GM19193 (cell line): ENCODE measurements around the gene FKBP5.

Experiments
- POLR2A ChIP-seq: IDR thresholded peaks from 4 replicates; pipeline ENCODE4 v1.6.1; 2011; ENCODE audit not compliant: insufficient read depth, insufficient read length; ENCODE audit errors: extremely low read depth

FKBP5 gene

DNA sequence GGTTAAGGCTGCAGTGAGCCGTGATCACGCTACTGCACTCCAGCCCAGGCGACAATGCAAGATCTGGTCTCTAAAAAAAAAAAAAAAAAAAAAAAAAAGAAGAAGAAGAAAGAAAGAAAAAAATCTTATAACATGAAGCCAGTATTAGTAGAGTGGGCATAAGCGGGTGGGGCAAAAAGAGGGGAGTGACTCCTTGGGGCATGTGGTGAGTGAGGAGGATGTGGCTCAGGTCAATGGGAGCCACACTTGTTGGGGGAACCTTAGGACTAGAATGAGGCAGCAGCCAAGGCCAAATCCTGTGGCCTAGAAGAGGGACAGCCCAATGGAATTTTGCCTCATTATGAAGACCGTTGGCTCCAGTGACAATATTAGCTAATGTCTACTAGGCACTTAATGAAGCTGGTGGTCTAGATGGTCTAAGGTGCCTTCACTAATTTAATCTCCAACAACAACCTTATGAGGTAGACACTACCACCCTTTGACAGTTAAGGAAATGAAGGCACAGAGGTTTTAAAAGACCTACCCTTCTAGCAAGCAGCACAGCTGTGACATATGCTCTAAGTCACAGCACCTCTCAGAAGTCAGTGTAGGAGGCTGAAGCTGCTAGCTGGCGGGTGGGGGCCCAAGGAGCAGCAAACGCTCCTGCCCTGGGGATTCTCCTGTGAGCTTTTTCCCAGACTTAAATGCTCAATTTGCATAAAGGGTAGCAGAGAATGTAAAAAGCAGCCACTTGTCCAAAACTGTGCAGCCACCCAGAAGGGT, 24.5 kb upstream of the FKBP5 start:
- TF ChIP-seq POLR2A = no peak

DNA sequence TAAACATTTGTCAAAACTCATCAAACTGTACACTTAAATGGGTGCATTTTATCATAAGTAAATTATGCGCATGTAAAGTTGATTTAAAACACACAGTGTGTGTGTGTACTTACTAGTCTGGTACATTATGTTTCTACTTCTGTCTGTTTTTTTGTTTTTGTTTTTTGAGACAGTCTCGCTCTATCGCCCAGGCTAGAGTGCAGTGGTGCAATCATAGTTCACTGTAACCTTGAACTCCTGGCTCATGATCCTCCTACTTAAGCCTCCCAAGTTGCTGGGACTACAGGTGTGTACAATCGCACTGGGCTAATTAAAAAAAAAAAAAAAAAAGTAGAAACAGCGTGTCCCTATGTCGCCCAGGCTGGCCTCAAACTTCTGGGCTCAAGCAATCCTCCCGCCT, 23.0 kb upstream of the FKBP5 start:
- no peak for TF ChIP-seq POLR2A

DNA sequence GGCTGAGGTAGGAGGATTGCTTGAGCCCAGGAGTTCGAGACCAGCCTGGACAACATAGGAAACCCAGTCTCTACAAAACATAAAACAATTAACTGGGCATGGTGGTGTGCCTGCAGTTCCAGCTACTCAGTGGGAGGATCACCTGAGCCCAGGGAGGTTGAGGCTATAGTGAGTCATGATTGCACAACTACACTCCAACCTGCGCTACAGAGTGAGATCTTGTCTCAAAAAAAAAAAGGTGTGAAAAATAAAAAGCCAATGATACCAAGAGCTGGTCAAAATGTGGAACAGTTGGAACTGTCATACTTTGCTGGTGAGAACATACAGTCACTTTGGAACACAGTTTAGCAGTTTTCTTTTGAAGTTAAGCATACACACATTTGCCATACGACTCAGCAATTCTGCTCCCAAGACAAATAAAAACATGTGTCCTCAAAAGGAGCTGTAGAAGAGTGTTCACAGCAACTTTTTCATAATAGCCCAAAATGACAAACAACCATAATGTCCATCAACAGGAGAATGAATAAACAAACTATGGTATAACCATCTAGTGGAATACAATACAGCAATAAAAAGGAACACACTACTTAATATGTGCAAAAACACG, 21.6 kb upstream of the FKBP5 start:
- TF ChIP-seq POLR2A = no peak

DNA sequence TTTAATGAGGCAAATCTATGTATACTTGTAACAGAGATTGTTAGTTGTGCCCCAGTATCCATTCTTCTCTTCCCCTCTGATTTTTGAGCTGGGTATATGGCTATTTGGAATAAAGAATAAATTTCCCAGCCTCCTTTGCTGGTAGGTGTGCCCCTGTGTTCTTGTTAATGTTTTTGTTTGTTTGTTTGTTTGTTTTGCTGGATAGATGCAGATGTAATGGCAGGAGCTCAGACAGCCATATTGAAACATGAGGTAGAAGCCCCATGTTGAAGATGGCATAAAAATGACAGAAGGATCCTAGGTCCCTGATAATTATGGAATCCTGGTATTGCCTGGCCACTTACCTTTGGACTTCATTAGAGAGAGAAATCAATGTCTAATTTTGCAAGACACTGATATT, 19.9 kb upstream of the FKBP5 start:
- no peak for TF ChIP-seq POLR2A

DNA sequence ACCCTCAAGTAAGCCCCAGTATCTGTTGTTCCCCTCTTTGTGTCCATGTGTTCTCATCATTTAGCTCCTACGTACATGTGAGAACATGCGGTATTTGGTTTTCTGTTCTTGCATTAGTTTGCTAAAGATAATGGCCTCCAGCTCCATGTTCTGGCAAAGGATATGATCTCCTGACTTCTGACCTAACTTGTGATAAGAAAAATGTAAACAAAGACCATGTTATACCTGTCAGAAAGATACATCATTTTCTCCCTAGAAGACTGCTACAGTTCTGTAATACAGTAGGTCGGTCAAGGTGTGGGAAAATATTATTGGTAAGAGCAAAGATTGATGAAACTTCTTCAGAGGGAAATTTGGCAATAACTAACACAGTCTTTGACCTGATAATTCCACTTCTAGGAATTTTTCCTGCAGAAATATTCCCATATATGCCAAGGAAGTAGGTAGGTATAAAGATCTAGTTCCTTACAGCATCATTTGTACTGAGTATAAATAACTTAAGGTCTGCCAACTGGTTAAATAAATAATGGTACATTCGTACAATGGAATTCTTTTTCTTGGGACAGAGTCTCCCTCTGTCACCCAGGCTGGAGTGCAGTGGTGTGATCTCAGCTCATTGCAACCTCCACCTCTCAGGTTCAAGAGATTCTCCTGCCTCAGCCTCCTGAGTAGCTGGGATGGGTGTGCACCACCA, 19.1 kb upstream of the FKBP5 start:
- TF ChIP-seq POLR2A = no peak

DNA sequence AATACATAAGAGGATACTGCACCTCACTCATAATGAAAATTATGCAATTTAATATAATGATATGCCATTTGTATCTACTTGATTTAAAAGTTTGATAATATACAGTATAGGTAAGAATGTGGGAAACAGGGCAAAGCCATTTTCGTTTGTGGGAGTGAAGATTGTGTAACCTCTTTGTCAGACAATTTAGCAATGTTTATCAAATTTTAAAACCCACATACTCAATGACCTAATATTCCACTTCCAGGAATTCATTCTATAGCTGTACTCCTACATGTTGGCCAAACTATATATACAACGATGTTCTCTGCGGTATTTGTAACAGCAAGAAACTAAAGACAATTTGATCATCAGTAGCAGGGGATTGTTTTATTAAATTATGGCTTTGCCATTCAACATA, 17.8 kb upstream of the FKBP5 start:
- no peak for TF ChIP-seq POLR2A

DNA sequence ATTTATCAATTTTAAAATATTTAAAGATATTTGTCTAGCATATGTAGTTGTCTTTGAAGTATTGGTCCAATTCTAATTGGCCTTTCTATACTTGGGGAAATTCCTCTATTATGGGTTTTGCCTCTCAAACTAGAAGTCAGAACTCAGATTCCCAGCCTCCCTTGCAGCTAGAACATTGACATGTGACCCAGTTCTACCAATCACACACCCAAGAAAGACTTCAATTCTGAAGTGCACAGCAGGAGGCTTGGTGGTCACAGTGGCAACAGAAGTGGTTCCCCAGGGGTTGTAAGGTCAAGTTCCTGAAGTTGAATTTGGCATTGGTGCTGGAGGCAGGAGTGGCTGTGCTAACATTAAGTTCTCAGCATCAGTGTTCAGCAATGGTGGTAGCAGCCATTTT, 14.8 kb upstream of the FKBP5 start:
- TF ChIP-seq POLR2A = no peak

DNA sequence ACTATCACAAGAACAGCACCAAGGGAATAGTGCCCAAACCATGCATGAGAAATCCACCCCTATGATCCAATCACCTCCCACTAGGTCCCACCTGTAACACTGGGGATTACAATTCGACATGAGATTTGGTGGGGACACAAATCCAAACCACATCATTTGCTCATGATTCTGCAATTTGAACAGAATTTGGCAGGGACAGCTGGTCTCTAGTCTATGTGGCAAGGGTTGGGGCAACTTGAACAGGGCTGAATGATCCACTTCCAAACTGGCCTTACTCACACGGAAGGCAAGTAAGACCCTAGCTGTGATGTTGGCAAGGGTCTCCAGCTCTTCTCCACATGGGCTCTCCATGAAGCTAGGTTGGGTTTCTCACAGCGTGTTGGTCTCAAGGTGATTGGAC, 10.1 kb upstream of the FKBP5 start:
- no peak for TF ChIP-seq POLR2A

DNA sequence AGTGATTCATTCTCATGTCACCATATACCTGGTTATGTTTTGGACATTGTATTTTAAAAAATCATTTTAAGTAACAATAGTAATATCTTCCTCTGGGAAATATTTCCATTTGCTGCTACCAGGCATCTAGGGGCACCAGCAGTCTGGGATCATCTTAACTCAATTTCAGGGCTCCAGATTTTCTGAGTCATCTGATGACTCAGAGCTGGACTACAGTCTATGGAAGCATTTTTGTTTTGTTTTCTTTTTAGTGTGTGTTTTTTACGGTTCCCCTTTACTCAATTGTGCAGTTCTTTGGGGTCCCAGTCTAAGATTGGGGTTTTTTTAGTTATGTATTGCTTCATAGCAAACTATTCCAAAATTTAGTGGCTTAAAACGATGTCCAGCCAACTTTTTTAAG, 5.7 kb upstream of the FKBP5 start:
- no peak for TF ChIP-seq POLR2A

DNA sequence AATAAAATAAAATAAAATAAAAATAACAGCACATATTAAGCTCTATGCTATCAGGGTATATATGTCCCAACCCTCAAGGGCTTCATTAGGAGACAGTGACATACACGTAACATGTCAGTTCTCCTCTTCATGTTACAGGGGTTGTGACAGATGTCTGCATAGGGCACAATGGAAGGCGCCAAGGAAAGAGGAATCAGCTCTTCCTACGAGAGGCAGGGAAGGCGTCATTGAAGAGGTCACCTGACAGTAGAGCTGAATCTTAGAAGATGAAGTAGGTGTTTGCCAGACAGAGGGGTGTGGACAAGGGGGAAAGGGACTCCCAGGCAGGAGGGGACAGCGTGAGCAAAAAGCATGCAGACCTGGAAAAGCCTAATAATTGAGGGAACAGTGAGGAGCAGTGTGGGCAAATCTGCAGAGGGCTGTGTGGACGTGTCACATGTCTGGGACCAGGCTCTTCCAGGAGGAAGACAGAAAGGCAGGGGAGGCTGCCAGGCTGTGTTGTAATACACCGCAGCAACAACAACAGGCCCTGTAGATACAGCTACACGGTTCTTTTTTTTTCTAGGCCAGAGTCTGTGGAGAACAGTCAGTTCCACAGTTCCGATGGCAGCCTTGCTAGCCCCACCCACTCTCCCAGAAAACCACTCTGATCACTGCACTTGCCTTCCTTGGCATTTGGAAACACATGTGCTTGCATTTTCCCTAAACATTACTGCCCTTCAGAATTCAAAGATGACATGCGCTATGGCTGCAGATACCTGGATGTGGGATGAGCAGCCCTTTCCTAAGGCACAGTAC, 2.5 kb upstream of the FKBP5 start:
- TF ChIP-seq POLR2A = no peak

DNA sequence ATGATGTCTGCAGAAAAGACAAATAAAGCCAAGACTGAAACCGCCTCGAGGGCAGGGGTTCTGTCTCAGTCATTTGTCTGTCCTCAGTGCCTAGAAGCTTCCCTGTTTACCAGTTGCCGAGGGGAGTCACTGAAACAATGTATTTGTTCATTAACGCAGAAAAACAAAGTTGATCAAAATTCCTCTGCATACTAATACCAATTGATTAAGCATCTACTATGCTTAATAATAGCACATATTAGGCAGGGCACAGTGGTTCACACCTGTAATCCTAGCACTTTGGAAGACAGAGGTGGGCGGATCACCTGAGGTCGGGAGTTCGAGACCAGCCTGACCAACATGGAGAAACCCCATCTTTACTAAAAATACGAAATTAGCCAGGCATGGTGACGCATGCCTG, 1.8 kb upstream of the FKBP5 start:
- no peak for TF ChIP-seq POLR2A

DNA sequence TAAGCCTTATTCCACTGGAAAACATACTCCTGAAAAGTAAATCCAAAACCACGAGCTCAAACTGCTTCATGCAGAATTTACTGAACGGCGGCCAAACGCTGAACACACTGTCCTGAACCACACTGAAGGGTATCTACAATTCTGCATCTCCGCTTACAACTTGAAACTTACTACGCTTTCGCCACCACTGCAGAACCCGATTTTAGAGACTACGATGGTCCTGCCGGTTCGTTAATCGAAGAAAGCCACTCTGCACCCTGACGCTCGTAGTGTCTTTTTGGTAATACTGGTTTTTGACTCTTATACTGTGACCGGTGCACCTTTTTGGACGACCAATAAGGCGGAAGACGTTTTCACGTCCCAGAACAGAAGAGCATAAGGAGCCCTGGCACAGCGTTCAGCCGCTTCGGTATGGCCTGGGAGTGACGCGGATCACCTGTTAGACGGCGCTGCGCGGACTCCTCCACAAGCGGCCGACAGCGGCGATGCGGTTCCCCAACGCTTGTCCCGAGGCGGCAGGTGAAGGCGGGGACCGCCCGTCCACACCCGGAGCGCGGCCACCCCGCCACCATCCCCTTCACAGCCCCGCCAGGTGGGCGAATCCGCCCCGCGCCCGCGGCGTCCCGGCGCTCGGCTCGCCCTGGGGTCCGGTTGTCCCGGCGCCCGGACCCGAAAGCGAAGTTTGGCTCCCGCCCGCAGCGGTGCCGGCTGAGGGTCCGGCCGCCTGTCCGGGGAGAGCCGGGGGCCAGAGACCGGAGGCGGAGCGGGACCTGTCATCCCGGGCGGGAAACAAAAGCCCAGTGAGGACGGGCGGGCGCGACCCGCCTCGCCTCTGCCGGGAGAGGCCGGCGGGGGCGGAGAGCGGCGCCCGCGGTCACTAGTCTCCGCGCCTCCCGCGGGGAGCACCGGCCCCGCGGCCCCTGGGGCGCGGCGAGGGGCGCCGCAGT, 784 bp downstream of the FKBP5 start:
- TF ChIP-seq POLR2A = no peak

DNA sequence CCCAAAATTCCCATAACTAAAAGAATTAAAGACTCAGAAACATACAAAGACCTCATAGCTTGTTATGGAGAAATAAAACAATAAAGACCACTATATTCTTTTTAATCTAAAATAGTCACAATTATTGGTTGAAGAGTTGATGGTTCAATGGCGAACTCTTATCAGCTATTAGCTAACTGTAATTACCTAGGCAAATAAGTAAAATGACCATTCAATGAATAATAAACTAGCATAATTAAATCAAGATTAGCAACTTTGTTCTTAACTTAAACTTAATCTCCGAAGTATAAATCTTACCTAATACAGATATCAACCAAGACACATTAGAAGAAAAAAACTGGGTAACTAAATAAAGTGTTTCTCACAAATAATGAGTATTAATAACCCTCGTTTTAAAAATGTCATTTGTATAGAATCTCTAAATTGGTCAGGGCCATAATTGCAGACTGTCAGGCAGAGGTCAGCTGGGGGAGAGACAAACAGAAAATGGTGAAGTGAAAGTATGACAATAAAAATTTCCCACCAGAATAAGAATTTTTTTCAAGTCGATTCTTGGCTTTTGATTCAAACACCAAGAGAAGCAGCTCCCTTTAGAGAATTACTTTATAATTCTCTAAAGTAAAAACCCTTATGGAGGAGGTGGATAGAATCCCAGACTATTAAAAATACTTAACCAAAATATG, 1.7 kb downstream of the FKBP5 start:
- TF ChIP-seq POLR2A = no peak

DNA sequence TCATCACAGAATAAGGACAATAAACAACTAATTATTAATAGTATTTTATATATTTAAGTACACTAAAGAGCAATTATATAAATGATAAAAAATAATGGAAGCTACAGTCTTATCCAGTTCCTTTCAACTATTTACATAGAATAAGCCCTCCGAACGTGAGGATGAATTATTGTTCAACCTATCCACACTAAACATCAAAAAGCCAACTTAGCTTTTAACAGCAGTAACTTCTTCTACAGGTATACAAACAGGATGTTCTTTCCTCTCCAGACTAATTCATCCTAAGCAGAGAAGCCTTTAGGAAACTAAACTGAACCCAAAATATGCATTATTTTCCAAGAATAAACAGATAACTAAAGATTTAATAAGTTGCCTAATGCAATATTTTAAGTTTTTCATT, 2.3 kb downstream of the FKBP5 start:
- no peak for TF ChIP-seq POLR2A
